NOMO-1 (cell line): ENCODE results near the gene PLXNB2.
"Not testable (repeated sequence)": the region's sequence is repeated elsewhere in the genome, so short reads cannot be mapped to it uniquely, and the experiment has no call there.

Experiments used
- DNase-seq, 2 experiments: peaks; one replicate each; lab custom pipeline; 2025; ENCODE audit not compliant: unreplicated experiment in 2 of 2; lab: John Stamatoyannopoulos, UW

PLXNB2 gene

DNA sequence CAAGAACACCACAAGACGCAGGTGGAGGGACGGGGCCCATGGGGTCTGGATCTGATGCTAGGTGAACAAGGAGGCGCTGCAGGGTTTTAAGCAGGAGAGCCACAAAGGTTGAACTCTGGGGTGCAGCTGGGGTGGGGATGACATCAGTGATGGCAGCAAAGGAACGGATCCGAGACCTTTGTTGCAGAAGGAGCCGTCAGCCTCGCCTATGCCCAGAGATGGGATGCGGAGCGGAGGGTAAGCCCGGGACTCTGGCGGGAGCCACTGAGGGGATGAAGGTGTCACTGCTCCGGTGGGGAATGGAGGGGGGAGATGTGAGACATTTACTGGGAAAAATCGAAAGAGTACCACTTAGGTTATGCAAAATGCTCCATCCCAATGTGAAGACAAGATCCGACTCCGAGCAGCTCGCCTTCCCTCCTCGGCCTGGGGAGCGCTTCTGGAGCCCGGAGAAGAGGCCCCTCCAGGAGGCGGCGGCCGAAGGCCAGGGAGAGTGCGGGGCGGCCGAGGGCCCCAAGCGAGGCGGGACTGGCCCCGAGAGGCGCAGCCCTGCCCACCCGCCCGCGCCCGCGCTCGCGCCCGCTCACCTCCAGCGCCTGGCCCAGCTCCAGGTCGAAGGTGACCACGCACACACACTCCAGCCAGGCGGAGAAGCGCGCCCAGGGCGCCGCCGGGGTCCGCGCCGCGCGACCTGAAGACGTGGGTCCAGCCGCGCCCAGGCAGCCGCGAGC lies 18.9 kb upstream of the PLXNB2 start:
- no peak for DNase-seq

DNA sequence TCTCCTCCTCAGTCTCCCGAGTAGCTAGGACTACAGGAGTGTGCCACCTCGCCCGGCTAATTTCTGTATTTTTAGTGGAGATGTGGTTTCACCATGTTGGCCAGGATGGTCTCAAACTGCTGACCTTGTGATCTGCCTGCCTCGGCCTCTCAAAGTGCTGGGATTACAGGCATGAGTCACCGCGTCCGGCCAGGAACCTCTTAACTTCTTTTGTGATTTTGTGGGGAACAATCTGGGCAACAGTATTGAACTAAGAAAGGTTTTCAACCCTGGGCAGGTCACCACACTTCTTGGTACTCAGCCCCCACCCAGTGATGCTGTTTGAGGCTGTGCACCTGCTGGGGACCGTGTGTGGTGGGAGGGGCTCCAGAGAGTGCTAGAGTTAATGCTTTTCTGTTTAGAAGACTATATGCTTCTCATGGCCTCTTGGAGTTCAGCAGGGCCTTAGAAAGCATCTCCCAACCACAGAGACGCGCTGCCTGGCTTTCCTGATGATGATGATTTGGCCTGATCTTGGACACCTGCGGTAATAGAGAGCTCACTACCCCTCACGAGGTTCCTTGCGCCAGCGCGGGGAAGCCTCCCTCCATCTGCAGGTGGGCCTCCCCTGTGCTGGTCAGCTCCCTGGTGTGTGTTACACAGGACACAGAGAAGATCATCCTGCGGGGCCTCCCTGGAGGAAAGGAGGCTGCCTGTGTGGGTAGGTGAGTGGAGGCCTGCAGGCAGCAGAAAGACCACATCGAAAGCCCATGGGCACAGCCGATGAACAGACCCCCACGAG lies 18.2 kb upstream of the PLXNB2 start:
- DNase-seq: no peak

DNA sequence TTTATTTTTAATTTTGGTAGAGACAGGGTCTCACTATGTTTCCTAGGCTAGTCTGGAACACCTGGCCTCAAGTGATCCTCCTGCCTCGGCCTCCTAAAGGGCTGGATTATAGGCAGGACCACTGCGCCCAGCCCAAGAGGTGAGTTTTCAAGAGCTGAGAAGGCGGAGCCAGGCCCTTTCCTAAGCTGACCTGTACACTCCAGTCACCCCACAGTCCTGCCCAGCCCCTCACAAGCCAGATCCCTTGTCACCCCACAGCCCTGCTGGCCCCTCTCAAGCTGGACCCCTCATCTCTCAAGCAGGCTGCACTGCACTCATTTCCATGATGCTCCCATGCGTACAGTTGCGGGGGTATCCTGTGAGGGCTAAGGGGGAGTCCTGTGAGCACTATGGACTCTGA lies 16.5 kb upstream of the PLXNB2 start:
- DNase-seq: no peak

DNA sequence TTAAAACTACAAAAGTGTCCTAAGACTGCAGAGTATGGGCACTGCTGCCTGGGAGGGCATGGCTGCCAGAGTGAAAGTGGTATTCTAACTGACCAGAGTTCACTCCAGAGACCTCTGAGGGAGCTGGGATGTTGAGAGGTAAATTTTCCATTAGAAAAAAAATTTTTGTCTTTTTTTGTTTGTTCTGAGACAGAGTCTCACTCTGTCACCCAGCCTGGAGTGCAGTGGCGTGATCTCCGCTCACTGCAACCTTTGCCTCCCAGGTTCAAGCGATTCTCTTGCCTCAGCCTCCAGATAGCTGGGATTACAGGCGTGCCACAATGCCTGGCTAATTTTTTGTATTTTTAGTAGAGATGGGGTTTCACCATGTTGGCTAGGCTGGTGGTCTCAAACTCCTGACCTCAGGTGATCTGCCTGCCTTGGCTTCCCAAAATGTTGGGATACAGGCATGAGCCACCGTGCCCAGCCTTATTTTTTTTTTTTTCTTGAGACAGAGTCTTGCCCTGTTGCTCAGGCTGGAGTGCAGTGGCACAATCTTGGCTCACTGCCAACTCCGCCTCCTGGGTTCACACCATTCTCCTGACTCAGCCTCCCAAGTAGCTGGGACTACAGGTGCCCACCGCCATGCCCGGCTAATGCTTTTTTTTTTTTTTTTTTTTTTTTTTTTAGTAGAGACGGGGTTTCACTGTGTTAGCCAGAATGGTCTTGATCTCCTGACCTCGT lies 15.1 kb upstream of the PLXNB2 start:
- DNase-seq: not testable (repeated sequence)

DNA sequence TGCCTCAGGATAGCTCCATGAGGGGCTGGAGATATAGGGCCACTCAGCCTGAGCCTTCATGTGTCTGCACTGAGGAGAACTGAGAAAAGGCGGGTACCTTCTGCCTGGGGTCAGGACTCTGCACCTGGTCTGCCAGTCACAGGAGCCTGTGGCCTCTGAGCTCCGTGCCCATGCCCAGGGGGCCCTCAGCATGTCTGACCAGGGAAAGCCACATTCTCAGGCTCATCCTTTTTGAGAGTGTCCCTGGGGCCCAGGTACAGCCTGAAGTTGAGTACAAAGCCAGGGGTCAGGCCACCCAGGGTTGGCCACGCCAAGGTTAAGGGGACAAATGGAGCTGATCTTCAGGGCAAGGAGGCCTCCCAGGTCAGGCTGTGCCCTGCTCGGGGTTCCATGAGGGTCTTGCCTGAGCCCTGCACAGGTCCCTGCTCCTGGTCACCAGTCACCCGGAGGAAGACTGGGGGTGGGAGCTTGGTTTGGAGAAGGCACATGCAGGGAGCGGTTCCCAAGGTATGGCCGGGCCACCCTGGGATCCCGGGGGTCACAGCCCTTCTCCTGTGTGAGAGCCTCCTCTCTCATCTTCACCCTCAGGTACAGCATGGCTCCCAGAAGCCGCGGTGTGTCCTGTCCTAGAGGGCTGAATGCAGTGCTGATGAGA lies 13.4 kb upstream of the PLXNB2 start:
- no peak for DNase-seq

DNA sequence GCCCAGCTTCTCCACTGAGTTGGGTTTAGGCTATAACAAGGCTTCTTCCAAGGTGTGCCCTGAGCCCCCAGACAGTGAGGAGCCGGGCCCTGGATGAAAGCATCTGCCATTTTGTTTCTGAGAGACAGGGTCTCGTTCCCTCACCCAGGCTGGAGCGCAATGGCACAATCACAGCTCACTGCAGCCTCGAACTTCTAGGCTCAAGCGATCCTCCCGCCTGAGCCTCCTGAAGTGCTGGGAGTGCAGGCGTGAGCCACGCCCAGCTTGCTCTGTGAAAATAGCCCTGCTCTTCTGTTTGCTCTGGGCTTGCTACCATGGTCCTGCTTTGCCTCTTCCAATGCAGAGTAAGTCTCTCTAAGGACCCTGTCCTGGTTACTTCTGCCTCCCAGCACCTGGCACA lies 12.7 kb upstream of the PLXNB2 start:
- DNase-seq: no peak

DNA sequence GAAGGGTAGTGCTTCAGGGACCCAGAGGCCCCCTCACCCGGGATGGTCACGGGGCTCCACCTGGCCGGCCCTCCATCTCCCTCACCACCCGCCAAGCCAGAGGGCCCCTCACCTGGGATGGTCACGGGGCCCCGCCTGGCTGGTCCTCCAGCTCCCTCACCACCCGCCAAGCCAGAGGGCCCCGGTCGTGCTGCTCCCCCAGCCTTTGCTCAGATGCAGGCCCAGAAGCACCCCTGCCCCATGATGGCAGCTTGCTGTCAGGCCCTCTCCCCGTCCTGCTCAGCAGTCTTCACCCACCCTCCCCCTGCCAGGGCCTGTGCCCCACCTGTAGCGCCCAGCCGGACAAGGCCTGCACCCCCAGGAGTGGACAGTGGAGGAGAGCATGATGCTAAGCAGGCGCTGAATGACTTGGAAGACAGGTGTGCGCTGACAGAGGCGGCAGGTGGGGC lies 12.1 kb upstream of the PLXNB2 start:
- no peak for DNase-seq

DNA sequence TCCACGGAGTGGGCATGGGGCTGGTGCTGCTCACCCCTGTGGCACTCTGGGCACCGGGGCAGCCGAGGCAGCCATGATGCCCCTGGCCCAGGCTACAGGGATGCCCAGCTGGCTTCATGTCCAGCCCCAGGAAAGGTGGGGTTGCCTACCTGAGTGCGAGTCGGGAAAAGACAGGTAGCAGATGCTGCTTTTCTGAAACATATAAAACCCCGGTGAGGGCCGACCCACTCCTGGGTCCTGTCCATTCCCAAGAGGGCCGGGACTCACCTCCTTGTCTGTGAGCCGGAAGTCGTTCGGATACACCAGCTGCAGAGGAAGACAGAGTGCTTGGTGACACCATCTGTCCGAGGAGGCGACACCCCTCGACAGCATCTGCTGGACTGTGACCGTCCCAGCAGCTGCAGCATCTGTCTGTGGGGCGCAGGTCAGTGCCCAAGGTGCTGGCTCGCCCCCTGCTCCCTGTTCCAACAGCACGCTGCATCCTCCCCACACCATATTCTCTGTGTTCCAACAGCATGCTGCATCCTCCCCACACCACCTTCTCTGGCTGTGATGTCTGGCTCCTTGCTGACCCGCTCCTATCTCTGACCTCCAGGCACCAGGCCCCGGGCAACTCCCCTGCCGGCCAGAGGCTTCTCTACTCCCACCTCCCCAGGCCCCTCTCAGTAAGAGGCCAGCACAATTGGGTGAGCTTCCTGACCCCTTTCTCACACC lies 11.4 kb upstream of the PLXNB2 start:
- no peak for DNase-seq

DNA sequence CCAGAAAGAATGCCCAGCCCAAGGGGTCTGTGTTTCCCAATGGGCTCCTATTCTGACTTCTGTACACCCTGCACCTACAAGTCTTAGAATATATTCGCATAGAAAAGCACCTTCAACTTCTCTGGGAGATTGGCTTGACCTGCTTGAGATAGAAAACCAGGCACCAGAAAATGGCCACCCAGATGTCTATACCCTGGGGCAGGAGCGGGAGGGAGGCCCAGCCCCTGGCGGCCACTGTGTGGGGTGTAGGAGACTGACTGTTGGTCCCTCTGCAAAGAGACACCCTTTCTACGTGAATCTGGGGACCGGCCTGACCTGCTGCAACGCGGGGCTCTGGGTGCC lies 10.9 kb upstream of the PLXNB2 start:
- no peak for DNase-seq

DNA sequence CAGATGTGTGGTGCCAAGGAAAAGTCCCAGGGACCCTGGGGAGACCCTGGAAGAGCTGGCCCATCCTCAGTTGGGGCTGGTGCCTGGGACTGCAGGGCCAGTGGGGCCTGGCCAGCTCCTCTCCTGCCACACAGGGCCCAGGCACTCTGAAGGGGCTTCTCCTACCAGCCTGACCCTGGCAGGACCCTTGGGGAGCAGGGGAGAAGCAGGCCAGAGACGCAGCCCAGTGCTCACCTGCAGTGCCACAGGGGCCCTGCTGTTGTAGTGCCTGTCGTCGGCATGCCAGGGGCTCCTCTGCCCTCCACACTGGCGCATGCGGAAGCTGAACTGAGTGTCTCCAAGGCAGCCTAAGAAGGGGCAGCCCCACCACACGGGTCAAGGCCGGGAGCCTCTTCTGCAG lies 10.2 kb upstream of the PLXNB2 start:
- DNase-seq: no peak

DNA sequence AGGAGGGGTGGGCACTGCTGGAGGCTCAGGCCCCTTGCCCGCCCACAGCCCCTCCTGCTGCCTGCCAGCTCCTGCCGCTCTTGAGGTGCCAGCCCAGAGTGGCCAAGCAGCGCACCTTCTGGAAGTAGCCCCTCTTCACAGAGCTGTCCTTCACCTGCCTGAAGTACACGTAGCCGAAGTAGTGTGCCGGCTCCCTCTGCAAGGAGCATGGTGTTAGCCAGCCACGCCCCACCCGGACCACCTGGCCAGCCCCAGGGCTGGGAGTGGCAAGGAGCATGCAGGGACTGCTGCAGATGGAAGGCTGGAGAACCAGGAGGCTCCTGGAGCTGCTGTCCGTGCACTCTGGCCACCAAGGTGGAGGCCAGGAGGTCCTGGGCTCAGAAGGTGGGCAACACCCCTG lies 9.7 kb upstream of the PLXNB2 start:
- no peak for DNase-seq

DNA sequence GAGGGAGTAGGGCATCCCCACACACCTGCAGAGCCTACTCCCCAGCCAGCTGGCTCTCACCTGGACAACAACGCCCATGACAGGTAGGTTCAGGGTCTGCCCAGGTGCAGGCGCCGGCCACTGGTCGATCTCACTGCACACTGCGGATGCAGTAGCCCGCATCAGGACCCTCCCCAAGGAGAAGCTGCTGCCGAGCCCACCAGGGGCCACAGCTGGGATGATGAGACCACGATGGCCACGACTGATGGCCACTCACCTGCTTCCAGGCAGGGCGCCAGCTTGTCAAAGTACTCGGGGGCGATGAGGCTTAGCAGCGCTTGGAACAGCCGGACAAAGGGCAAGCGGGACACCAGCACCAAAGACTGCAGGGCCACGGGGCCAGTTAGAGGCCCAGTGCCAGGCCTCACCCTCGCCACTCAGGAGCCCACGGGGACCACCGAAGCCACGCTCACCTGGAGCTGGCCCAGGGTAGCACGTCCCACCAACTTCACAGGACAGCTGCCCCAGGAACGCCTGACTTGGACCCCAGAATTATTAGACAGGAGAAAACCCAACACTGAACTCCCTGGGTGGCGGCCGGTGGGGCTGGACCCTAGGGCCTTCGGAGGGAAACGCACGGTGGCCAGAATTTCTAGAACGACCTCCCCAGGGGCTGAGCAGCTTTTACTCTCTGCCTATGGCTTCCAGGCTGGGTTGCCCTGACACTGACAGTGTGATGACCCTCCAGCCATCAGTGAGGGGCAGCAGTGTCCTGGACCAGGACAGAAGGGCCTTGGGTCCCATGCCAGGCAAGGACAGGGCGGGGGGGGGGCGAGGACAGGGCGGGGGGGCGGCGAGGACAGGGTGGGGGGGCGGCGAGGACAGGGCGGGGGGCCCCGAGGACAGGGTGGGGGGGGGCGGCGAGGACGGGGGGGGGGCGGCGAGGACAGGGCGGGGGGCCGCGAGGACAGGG lies 8.9 kb upstream of the PLXNB2 start:
- DNase-seq: no peak

DNA sequence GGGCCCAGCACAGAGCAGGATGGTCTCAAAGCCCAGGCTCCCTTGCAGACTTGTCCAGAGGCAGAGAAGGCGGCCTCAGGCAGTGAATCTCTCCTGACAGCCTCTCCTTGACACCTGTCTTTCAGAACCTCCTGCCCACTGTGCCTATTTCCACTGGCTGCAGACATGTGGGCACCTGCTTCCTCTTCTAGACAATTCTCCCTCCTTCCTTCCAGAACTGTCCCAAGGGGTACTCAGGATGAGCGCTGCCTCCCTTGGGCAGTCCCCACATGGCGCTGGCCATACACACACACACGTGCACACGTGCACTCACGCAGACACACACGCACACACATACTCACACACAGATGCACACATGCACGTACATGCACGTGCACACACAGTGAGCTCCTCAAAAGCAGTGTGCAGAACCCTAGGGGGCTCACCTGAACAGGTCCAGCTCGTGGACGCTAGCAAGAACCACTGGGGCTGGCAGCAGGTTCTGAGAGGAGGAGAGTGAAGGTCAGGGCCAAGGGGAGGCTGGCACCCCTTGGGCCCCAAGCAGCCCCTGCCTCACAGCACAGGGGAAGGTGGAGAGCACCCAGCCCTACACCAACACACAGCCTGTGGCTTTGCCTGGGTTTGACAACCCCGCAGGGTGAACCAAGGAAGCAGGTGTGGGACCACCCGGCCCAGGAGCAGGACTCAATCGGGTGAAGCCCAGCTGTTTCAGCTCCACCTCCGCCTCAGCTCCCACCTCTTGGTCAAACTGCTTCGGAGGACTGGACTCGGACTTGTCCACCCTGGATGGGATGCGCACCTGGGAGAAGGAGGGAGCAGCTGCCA lies 8.1 kb upstream of the PLXNB2 start:
- DNase-seq: no peak

DNA sequence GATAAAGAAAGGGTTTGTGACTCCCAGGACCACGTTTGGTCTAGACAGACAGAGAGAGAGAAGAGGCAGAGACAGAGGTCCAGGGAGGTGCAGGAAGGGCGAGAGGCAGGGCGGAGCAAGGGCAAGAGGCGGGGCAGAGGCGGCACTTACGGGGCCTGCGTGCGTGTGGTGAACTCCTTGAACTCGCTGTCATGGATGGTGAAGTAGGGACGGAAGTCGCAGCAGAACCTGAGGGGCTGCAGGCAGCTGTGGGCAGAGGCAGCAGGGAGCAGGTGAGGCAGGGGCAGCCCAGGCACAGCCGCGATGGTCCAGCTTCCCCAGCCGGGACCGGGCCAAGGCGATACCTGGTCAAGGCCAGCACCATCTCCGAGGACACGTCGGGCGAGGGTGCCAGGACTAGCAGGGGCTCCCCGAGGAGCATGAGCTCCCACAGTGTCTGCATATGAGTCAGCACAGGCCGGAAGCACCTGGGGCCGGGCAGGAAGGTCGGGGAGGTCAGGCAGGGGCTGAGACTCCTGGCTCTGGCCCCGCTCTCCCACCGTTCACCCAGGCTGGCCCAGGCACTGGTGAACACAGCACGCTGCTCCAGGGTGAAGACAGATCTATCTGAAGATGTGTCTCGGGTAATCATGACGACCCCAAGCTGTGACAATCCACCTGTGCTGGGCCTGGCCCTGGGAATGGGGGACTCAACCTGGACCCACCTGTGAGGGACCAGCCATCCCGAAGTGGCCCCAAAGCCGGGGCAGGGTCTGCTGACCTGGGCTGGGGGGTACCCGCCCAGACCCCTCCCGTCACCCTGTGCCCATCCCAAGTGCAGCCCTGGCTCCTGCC lies 7.2 kb upstream of the PLXNB2 start:
- DNase-seq: peak; percentile 84 to 91

DNA sequence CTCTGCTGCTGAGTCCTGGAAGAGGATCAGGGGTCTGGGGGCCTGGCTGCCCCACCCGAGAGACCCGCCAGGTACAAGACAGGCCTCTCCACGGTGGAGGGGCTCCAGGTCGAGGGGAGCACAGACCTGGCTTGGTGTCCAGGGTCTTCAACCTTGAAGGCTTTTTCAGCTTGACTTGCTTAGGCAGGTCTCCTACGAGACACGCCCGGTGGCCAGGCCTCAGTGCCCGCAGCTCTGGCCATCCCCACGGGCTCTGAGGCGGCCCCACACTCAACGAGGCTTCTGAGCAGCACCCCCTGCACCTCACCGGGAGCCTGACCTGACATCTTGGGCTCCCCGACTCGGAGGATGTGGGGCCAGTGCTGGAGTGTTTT lies 6.6 kb upstream of the PLXNB2 start:
- DNase-seq: no peak

DNA sequence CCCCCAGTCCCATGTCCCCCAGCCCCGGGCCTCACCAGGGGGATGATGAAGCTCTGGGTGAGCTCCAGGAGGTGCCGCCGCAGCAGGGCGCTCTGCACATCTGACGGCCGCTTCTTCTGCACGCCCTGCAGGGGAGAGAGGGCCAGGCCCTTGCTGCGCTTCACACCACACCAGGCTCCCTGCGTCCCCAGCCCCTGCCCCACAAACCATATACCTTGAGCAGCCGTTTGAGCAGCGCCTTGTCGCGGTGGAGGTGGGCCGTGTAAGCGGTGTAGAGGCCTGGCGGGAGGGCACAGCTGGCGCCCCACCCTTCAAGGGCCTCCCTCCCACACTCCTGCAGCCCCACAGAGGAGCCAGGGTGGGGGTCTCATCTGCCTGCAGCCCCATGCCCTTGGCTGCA lies 6.2 kb upstream of the PLXNB2 start:
- no peak for DNase-seq

DNA sequence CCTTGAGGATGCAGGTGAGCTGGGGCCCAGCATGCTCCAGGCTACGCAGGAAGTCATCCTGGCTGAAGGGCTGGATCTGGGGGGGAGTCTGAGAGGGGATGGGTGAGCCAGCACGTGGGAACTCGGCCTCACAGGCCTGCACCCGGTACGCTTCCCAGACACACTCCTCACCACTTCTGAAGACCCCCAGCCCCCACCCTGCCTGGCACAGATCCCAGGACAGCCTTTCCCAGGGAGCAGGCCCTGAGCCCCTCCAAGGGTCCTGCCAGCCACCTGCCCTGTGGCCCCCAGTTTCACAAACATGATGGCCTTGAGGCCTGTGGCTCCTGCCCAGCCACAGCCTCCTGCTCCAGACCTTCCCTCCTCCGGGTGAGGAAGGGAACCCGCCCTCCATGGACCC lies 5.6 kb upstream of the PLXNB2 start:
- no peak for DNase-seq

DNA sequence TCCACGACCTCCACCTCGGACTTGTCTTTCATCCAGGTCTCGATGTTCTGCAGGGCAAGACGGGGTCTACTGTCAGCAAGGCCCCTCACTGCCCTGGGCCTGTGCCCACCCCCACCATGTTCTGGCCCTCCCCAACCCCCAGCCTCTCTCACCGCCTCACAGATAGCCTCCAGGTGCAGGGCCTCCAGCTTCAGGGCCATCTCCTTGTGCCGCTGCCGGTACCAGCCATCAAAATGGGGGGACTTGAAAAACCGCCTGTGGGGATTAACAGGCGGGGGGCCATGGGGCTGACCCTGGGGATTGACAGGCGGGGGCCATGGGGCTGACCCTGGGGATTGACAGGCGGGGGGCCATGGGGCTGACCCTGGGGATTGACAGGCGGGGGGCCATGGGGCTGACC lies 4.9 kb upstream of the PLXNB2 start:
- no peak for DNase-seq
